ENCODE results near the gene POPDC3.

- TF ChIP-seq CTCF (IDR thresholded peaks at IDR 0.05): no peak
- TF ChIP-seq POLR2A (IDR thresholded peaks at IDR 0.05): no peak
- TF ChIP-seq EP300 (IDR thresholded peaks at IDR 0.05): no peak
- TF ChIP-seq POLR2AphosphoS5 (IDR thresholded peaks at IDR 0.05): no peak
These were observed 35.7 kb upstream of the POPDC3 start for GRCh38 chr6:105215506-105215905.

All from stomach (tissue), 4 donors.